A673 (cell line): ENCODE data around the gene STAP2. TPM values are rescaled to one million over a fixed set of nuclear protein-coding genes. Genes with fewer than 3 reads are reported as not detected.

Source experiments
- BruUV-seq: library from RNA; stranded (reverse); fragments of 400-500 nt; replicated peaks from 2 replicates; lab custom pipeline; 2021; lab: Mats Ljungman, UMichigan
- CTCF ChIA-PET: fragments of 300-600 bp; sonication (Branson Sonifier 250); formaldehyde crosslinking; loops from one replicate; lab custom pipeline; 2022; ENCODE audit warnings: antibody characterized with exemption; lab: Charles Lee
- POLR2A ChIA-PET: fragments of 300-600 bp; sonication (Branson Sonifier 250); formaldehyde crosslinking; loops from one replicate; lab custom pipeline; 2022; ENCODE audit warnings: antibody characterized with exemption; ENCODE audit not compliant: low non-redundant PET; lab: Charles Lee
- DNase-seq: peaks from one replicate; pipeline ENCODE4 v3.0.0-alpha.2; 2015; ENCODE audit warnings: low spot score
- H3K27ac ChIP-seq: fragments of 200-600 bp; sonication (generic); 2 replicates; pipeline ENCODE4 v1.5.1; 2016; ENCODE audit warnings: mixed run types, low read depth, mild to moderate bottlenecking, mixed read lengths, antibody characterized with exemption, low read length; ENCODE audit not compliant: poor library complexity, severe bottlenecking
- H3K27me3 ChIP-seq: fragments of 200-600 bp; sonication (generic); replicated peaks from 2 replicates; pipeline ENCODE4 v1.6.1; 2017; ENCODE audit warnings: mixed run types, low read depth, mild to moderate bottlenecking, mixed read lengths, antibody characterized with exemption, low read length; ENCODE audit not compliant: insufficient read depth, poor library complexity
- H3K36me3 ChIP-seq: fragments of 200-600 bp; sonication (generic); 2 replicates; pipeline ENCODE4 v1.6.1; 2016; ENCODE audit warnings: mixed run types, mild to moderate bottlenecking, mixed read lengths, antibody characterized with exemption, low read length; ENCODE audit not compliant: insufficient read depth, poor library complexity, severe bottlenecking
- H3K4me1 ChIP-seq: fragments of 200-600 bp; sonication (generic); 2 replicates; pipeline ENCODE4 v1.6.1; 2017; ENCODE audit warnings: mixed run types, mild to moderate bottlenecking, mixed read lengths, antibody characterized with exemption, low read length; ENCODE audit not compliant: insufficient read depth, poor library complexity, severe bottlenecking
- H3K4me3 ChIP-seq: fragments of 200-600 bp; sonication (generic); 2 replicates; pipeline ENCODE4 v1.5.1; 2016; ENCODE audit warnings: low read depth, mixed run types, mild to moderate bottlenecking, mixed read lengths, low read length; ENCODE audit not compliant: poor library complexity, severe bottlenecking
- H3K9me3 ChIP-seq: fragments of 200-600 bp; sonication (generic); 2 replicates; pipeline ENCODE4 v1.6.1; 2016; ENCODE audit warnings: mixed run types, low read depth, mild to moderate bottlenecking, mixed read lengths, antibody characterized with exemption, low read length; ENCODE audit not compliant: poor library complexity, severe bottlenecking
- CTCF ChIP-seq: fragments of 300-800, 200-600 bp; sonication (generic); conservative IDR thresholded peaks from 2 replicates; pipeline ENCODE4 v1.5.1; 2017; ENCODE audit warnings: low read depth, mild to moderate bottlenecking, antibody characterized with exemption, low read length, moderate library complexity, mixed read lengths
- EZH2 ChIP-seq: fragments of 200-600 bp; sonication (generic); IDR thresholded peaks from 2 replicates; pipeline ENCODE4 v1.6.1; 2017; ENCODE audit warnings: borderline replicate concordance, low read depth, mild to moderate bottlenecking, mixed read lengths, antibody characterized with exemption, low read length; ENCODE audit not compliant: poor library complexity, severe bottlenecking
- intact Hi-C: fragments of 100-400 bp; cut with micrococcal nuclease; formaldehyde crosslinking; loops from one replicate; pipeline ENCODE4 v1.10.0; 2022; ENCODE audit not compliant: unreplicated experiment
- total RNA-seq: library from RNA; stranded (reverse); gene quantifications from 2 replicates; pipeline ENCODE4 v1.2.3, GENCODE V29; 2021

The STAP2 gene
- total RNA-seq, 1 experiment from 2014 or later: 2.0 TPM

GRCh38 chr19:4326837-4327251 is 11.8 kb downstream of the STAP2 start:
- H3K36me3 ChIP-seq: no peaks in the 10 kb centered on the region
- CTCF ChIA-PET: no interaction called here
- no peak for TF ChIP-seq EZH2
- no peak for TF ChIP-seq CTCF
- intact Hi-C loops: no loop called here
- no peaks in the 10 kb centered on the region for H3K27me3 ChIP-seq
- H3K4me3 ChIP-seq: peak overlapping the region; percentile 44
- H3K27ac ChIP-seq: no peak overlapping the region
- no peaks in the 10 kb centered on the region for H3K9me3 ChIP-seq
- peaks cover 11% of the 10 kb centered on the region for H3K4me1 ChIP-seq
- peak; percentile 55 for DNase-seq
- POLR2A ChIA-PET: no interaction called here
- BruUV-seq: no TSS peak

GRCh38 chr19:4326215-4326836 is 12.3 kb downstream of the STAP2 start:
- H3K27ac ChIP-seq: no peak overlapping the region
- H3K4me1 ChIP-seq: peaks cover 11% of the 10 kb centered on the region
- DNase-seq: no peak
- ChIA-PET POLR2A (no interaction called here), CTCF (no interaction called here)
- H3K27me3 ChIP-seq: no peaks in the 10 kb centered on the region
- H3K9me3 ChIP-seq: no peaks in the 10 kb centered on the region
- H3K36me3 ChIP-seq: no peaks in the 10 kb centered on the region
- TF ChIP-seq EZH2 (no peak), CTCF (no peak)
- peak overlapping the region; percentile 44 for H3K4me3 ChIP-seq
- BruUV-seq: no TSS peak
- intact Hi-C loops: no loop called here

GRCh38 chr19:4324228-4324627 is 14.4 kb downstream of the STAP2 start:
- Histone ChIP-seq H3K4me1 (peaks cover 11% of the 10 kb centered on the region), H3K9me3 (no peaks in the 10 kb centered on the region), H3K27me3 (no peaks in the 10 kb centered on the region), H3K4me3 (no peak overlapping the region), H3K36me3 (no peaks in the 10 kb centered on the region), H3K27ac (no peak overlapping the region)
- no TSS peak for BruUV-seq
- ChIA-PET POLR2A (no interaction called here), CTCF (no interaction called here)
- TF ChIP-seq EZH2 (no peak), CTCF (no peak)
- intact Hi-C loops: no loop called here
- DNase-seq: no peak
